Smooth muscle cell (in vitro differentiated cells): ENCODE data around the gene RAMACL. TPM values are rescaled to one million over a fixed set of nuclear protein-coding genes. Genes with fewer than 3 reads are reported as not detected.

Experiments
- DNase-seq: peaks from one replicate; lab custom pipeline; 2025; ENCODE audit not compliant: unreplicated experiment; lab: John Stamatoyannopoulos, UW
- H2AFZ ChIP-seq: fragments of 200-600 bp; sonication (generic); 2 replicates; pipeline ENCODE4 v1.6.0; 2016; ENCODE audit warnings: antibody characterized with exemption, low read depth, mild to moderate bottlenecking
- H3F3A ChIP-seq: fragments of 200-600 bp; sonication (generic); 2 replicates; pipeline ENCODE4 v1.6.0; 2017; ENCODE audit warnings: antibody characterized with exemption, low read depth
- H3K27ac ChIP-seq: fragments of 200-600 bp; sonication (generic); 2 replicates; pipeline ENCODE4 v1.5.1; 2016; ENCODE audit warnings: low read depth, mild to moderate bottlenecking
- H3K27me3 ChIP-seq: fragments of 200-600 bp; sonication (generic); 2 replicates; pipeline ENCODE4 v1.6.1; 2016; ENCODE audit warnings: low read depth, mild to moderate bottlenecking
- H3K36me3 ChIP-seq: fragments of 200-600 bp; sonication (generic); 2 replicates; pipeline ENCODE4 v1.5.1; 2016; ENCODE audit warnings: low read depth
- H3K4me1 ChIP-seq: fragments of 200-600 bp; sonication (generic); 2 replicates; pipeline ENCODE4 v1.5.1; 2016; ENCODE audit warnings: low read depth
- H3K4me2 ChIP-seq: fragments of 200-600 bp; sonication (generic); 2 replicates; pipeline ENCODE4 v1.6.0; 2016; ENCODE audit warnings: mild to moderate bottlenecking
- H3K4me3 ChIP-seq: fragments of 200-600 bp; sonication (generic); 2 replicates; pipeline ENCODE4 v1.5.1; 2016; ENCODE audit warnings: mild to moderate bottlenecking
- H3K79me2 ChIP-seq: fragments of 200-600 bp; sonication (generic); 2 replicates; pipeline ENCODE4 v1.6.0; 2016; ENCODE audit warnings: low read depth, mild to moderate bottlenecking
- H3K9ac ChIP-seq: fragments of 200-600 bp; sonication (generic); 2 replicates; pipeline ENCODE4 v1.6.0; 2016; ENCODE audit warnings: low read depth
- H3K9me3 ChIP-seq: fragments of 200-600 bp; sonication (generic); replicated peaks from 2 replicates; pipeline ENCODE4 v1.5.1; 2016; ENCODE audit warnings: low read depth
- H4K20me1 ChIP-seq: fragments of 200-600 bp; sonication (generic); 2 replicates; pipeline ENCODE4 v1.6.0; 2016; ENCODE audit warnings: low read depth
- CTCF ChIP-seq: fragments of 200-600 bp; sonication (generic); IDR thresholded peaks from 2 replicates; pipeline ENCODE4 v1.5.1; 2017; ENCODE audit warnings: borderline replicate concordance, mild to moderate bottlenecking, antibody characterized with exemption; ENCODE audit not compliant: insufficient read depth, poor library complexity, severe bottlenecking
- WGBS: methylation state at CpG from one replicate; pipeline ENCODE4 v1.1.7; 2016; ENCODE audit warnings: low lambda C conversion rate; 5-methylcytosine and 5-hydroxymethylcytosine counted together
- polyA plus RNA-seq: library from polyadenylated mRNA; unstranded; fragments of >200 nt; fragmentation: Nextera tagmentation; extraction: Ambion mirVana; gene quantifications from 2 replicates; pipeline ENCODE4 v1.2.1, GENCODE V29; 2016
- total RNA-seq: library from RNA; depleted of rRNA; stranded (reverse); fragments of >200 nt; gene quantifications from 2 replicates; pipeline ENCODE4 v1.2.3, GENCODE V29; 2014

RAMACL gene
- total and polyA plus RNA-seq, 2 experiments from 2014 or later: 0.13 to 0.14 TPM

GRCh38 chr6:166534658-166535406 lies 51.6 kb downstream of the RAMACL start:
- WGBS: 94% methylated on average over 17 of the region's 17 CpGs
- H4K20me1 ChIP-seq: no peaks in the 10 kb centered on the region
- no peak for DNase-seq
- no peak overlapping the region for H3K4me3 ChIP-seq
- no peaks in the 10 kb centered on the region for H3F3A ChIP-seq
- no peaks in the 10 kb centered on the region for H3K4me1 ChIP-seq
- no peaks in the 10 kb centered on the region for H3K79me2 ChIP-seq
- H3K9me3 ChIP-seq: no peaks in the 10 kb centered on the region
- no peak overlapping the region for H3K9ac ChIP-seq
- H3K4me2 ChIP-seq: no peak overlapping the region
- H2AFZ ChIP-seq: no peak overlapping the region
- H3K36me3 ChIP-seq: no peaks in the 10 kb centered on the region
- no peak overlapping the region for H3K27ac ChIP-seq
- TF ChIP-seq CTCF: no peak
- H3K27me3 ChIP-seq: no peaks in the 10 kb centered on the region

DNA sequence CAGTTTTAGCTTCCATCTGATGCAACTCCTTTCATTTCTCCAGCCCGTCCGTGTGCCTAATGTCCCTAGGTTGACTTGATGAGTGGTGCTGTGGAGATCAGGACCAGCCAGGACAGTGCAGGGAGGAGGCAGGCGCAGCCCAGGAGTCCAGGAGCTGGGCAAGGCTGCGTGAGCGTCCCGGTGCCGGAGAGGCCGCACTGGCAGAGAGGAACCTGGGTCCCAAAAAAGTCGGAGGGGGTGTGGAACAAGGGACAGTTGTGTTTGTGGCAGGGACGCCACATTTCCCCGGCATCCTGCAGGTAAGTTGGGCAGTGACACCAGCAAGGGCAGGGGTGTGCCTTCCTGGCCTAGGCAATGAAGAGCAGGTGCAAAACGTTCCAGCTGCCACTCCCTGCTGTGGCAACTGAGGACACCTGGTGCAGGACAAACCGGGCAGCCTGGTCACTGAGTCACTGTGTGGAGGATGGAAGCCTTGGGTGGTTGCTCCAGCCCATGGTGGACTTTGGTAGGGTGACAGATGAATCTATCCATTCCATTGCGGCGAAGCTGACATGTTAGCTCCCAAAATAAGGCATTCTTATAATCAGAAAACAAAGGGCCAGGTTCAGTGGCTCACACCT lies 53.2 kb downstream of the RAMACL start:
- WGBS: 96% methylated on average over 15 of the region's 15 CpGs

More for the DNA sequence above, 53.2 kb downstream of the RAMACL start:
- H3K27me3 ChIP-seq: no peaks in the 10 kb centered on the region
- H2AFZ ChIP-seq: no peak overlapping the region
- H3K27ac ChIP-seq: no peak overlapping the region
- H3K4me3 ChIP-seq: no peak overlapping the region
- H3K9me3 ChIP-seq: no peaks in the 10 kb centered on the region
- no peak overlapping the region for H3K4me2 ChIP-seq
- no peak for DNase-seq
- H3K9ac ChIP-seq: no peak overlapping the region
- no peaks in the 10 kb centered on the region for H3F3A ChIP-seq
- no peak for TF ChIP-seq CTCF
- no peaks in the 10 kb centered on the region for H4K20me1 ChIP-seq
- no peaks in the 10 kb centered on the region for H3K36me3 ChIP-seq
- no peaks in the 10 kb centered on the region for H3K79me2 ChIP-seq
- H3K4me1 ChIP-seq: no peaks in the 10 kb centered on the region

Other genes with a start within 250 kb of the RAMACL start
- gene SFT2D1, start 244.1 kb downstream of the RAMACL start, total RNA-seq: 50.3 and 59.9 TPM in 2 replicates
- 81.2 and 82.3 TPM in 2 replicates for gene SFT2D1, start 244.1 kb downstream of the RAMACL start, polyA plus RNA-seq
- 36.5 and 49.0 TPM in 2 replicates for gene MPC1, start 203.7 kb downstream of the RAMACL start, total RNA-seq
- gene MPC1, start 203.7 kb downstream of the RAMACL start, polyA plus RNA-seq: 52.3 and 57.4 TPM in 2 replicates
- 7.8 and 10.5 TPM in 2 replicates for gene RPS6KA2, start 40.6 kb upstream of the RAMACL start, total RNA-seq
- gene RPS6KA2, start 40.6 kb upstream of the RAMACL start, polyA plus RNA-seq: 10.4 and 12.2 TPM in 2 replicates